ENCODE results near the gene TSPAN7. TPM values are rescaled to one million over a fixed set of nuclear protein-coding genes. Genes with fewer than 3 reads are reported as not detected.

TSPAN7 gene
- total and polyA plus RNA-seq, 2 donors (not counting 3 experiments of a cell fraction or from before 2014, with no cell fraction given), result 3.2 to 5.2 TPM

DNA sequence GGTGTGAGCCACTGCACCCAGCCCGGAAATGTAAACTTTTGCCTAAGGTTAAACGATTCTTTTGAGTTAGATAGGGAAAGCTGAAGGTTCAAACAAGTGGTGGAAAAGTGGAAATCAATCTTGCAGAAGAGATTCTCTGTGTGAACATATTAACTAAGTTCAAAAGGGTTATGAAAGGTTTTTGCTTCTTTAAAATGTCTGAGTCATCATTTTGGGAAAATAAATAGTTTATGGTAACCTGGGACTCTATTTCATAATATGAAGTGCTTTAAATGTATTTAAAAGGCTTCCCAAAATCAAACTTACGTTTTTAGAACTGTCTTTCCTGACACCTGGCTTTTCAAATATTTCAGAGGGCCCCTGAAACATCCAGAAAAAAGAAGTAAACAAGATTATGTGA is 166.3 kb downstream of the TSPAN7 start:
- H3K27me3 ChIP-seq (ENCODE audit: control insufficient read depth in 2 of 2, insufficient read depth in 2 of 2, low read length in 2 of 2), result no peaks in the 10 kb centered on the region
- no TSS peak for BruUV-seq (replicated peaks)

DNA sequence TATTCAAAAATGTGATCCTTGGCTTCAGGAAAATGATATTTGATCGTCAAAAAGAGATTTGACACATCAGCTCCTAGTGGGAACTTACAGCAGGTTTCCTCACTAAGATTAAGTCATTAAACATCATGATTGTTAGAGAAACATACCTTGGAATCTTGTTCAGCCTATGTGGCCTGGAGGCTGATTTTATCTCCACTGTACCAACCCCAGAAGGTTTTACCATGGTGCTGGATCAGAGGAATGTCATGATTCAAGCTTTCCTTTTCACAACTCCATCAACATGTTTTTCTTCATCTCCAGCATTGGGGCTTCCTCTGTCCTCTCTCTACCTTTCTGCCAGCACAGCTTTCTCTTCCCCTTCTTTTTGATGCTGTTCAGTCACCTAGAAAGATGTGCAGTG is 171.5 kb downstream of the TSPAN7 start:
- Histone ChIP-seq H3K9ac (replicated peaks; ENCODE audit: extremely low read depth, insufficient read depth, low read length) (no peak overlapping the region), H3K9me1 (replicated peaks; ENCODE audit: control insufficient read depth, extremely low read depth, insufficient read depth, low read length) (no peaks in the 10 kb centered on the region), H3K36me3 (ENCODE audit: control insufficient read depth in 2 of 2, extremely low read depth in 1 of 2, insufficient read depth in 2 of 2, low read length in 2 of 2) (no peaks in the 10 kb centered on the region), H3K79me2 (ENCODE audit: control insufficient read depth, insufficient read depth, low read length) (no peaks in the 10 kb centered on the region), H3K27ac (ENCODE audit: insufficient read depth, low read depth, low read length) (no peak overlapping the region), H2AFZ (ENCODE audit: low read depth, low read length) (no peak overlapping the region), H4K20me1 (replicated peaks; ENCODE audit: control insufficient read depth, extremely low read depth, insufficient read depth, low read length) (no peaks in the 10 kb centered on the region), H3K4me1 (ENCODE audit: control insufficient read depth, extremely low read depth, insufficient read depth, low read length) (no peaks in the 10 kb centered on the region), H3K27me3 (ENCODE audit: control insufficient read depth in 2 of 2, insufficient read depth in 2 of 2, low read length in 2 of 2) (peaks cover 0 to 3% of the 10 kb centered on the region in 2 experiments), H3K9me3 (replicated peaks; ENCODE audit: control insufficient read depth, insufficient read depth, low read length) (no peaks in the 10 kb centered on the region), H3K4me2 (ENCODE audit: insufficient read depth, low read length) (no peak overlapping the region), H3K4me3 (replicated peaks in 1 of 3; ENCODE audit: insufficient read depth in 1 of 3, low read depth in 1 of 3, low read length in 3 of 3) (no peak overlapping the region)
- BruUV-seq (replicated peaks), result no TSS peak
- DNase-seq (ENCODE audit: low read depth, low spot score), result no peak
- no peak for FAIRE-seq
- dilution Hi-C loops (cut with MboI; ENCODE audit: extremely low pct_ligation_motif_present, low sequenced_read_pairs) (no loop called here), intact Hi-C loops (cut with micrococcal nuclease) (no loop called here)
- TF ChIP-seq POLR2AphosphoS5 (IDR thresholded peaks at IDR 0.05; ENCODE audit: insufficient read depth, low read depth, low read length) (no peak), JUN (IDR thresholded peaks at IDR 0.05; ENCODE audit: borderline replicate concordance, insufficient read depth, insufficient read length, low read depth) (no peak), POLR2A (IDR thresholded peaks at IDR 0.05; ENCODE audit: low read depth, low read length) (no peak), EZH2 (IDR thresholded peaks at IDR 0.05; ENCODE audit: borderline replicate concordance, low read depth, low read length, severe bottlenecking) (no peak), MYC (IDR thresholded peaks at IDR 0.05; ENCODE audit: low read depth, low read length) (no peak), GATA2 (IDR thresholded peaks at IDR 0.05; ENCODE audit: insufficient read depth, insufficient read length, low read depth, low read length) (no peak), FOS (IDR thresholded peaks at IDR 0.05; ENCODE audit: borderline replicate concordance, insufficient read depth, low read length) (no peak)
- TF ChIP-seq, protein P1, sequence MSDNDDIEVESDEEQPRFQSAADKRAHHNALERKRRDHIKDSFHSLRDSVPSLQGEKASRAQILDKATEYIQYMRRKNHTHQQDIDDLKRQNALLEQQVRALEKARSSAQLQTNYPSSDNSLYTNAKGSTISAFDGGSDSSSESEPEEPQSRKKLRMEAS (IDR thresholded peaks at IDR 0.05; ENCODE audit: insufficient read depth, insufficient read length), result no peak
- TF ChIP-seq, protein P2, sequence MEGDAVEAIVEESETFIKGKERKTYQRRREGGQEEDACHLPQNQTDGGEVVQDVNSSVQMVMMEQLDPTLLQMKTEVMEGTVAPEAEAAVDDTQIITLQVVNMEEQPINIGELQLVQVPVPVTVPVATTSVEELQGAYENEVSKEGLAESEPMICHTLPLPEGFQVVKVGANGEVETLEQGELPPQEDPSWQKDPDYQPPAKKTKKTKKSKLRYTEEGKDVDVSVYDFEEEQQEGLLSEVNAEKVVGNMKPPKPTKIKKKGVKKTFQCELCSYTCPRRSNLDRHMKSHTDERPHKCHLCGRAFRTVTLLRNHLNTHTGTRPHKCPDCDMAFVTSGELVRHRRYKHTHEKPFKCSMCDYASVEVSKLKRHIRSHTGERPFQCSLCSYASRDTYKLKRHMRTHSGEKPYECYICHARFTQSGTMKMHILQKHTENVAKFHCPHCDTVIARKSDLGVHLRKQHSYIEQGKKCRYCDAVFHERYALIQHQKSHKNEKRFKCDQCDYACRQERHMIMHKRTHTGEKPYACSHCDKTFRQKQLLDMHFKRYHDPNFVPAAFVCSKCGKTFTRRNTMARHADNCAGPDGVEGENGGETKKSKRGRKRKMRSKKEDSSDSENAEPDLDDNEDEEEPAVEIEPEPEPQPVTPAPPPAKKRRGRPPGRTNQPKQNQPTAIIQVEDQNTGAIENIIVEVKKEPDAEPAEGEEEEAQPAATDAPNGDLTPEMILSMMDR (IDR thresholded peaks at IDR 0.05; ENCODE audit: extremely low read depth in 1 of 2, insufficient read depth in 1 of 2, low read depth in 1 of 2, low read length in 2 of 2), result no peak
- ChIA-PET POLR2A (no interaction called here), CTCF (no interaction called here)

More for the DNA sequence above, 166.3 kb downstream of the TSPAN7 start:
- Histone ChIP-seq H3K9me1 (replicated peaks; ENCODE audit: control insufficient read depth, extremely low read depth, insufficient read depth, low read length) (no peaks in the 10 kb centered on the region), H3K4me2 (ENCODE audit: insufficient read depth, low read length) (no peak overlapping the region), H3K9me3 (replicated peaks; ENCODE audit: control insufficient read depth, insufficient read depth, low read length) (no peaks in the 10 kb centered on the region), H4K20me1 (replicated peaks; ENCODE audit: control insufficient read depth, extremely low read depth, insufficient read depth, low read length) (no peaks in the 10 kb centered on the region), H2AFZ (ENCODE audit: low read depth, low read length) (no peak overlapping the region), H3K4me1 (ENCODE audit: control insufficient read depth, extremely low read depth, insufficient read depth, low read length) (no peaks in the 10 kb centered on the region), H3K27ac (ENCODE audit: insufficient read depth, low read depth, low read length) (no peak overlapping the region), H3K79me2 (ENCODE audit: control insufficient read depth, insufficient read depth, low read length) (no peaks in the 10 kb centered on the region), H3K9ac (replicated peaks; ENCODE audit: extremely low read depth, insufficient read depth, low read length) (no peak overlapping the region), H3K36me3 (ENCODE audit: control insufficient read depth in 2 of 2, extremely low read depth in 1 of 2, insufficient read depth in 2 of 2, low read length in 2 of 2) (no peaks in the 10 kb centered on the region), H3K4me3 (replicated peaks in 1 of 3; ENCODE audit: insufficient read depth in 1 of 3, low read depth in 1 of 3, low read length in 3 of 3) (no peak overlapping the region)
- intact Hi-C loops (cut with micrococcal nuclease) (no loop called here), dilution Hi-C loops (cut with MboI; ENCODE audit: extremely low pct_ligation_motif_present, low sequenced_read_pairs) (no loop called here)
- TF ChIP-seq POLR2A (IDR thresholded peaks at IDR 0.05; ENCODE audit: low read depth, low read length) (no peak), POLR2AphosphoS5 (IDR thresholded peaks at IDR 0.05; ENCODE audit: insufficient read depth, low read depth, low read length) (no peak), JUN (IDR thresholded peaks at IDR 0.05; ENCODE audit: borderline replicate concordance, insufficient read depth, insufficient read length, low read depth) (no peak)
- TF ChIP-seq, protein P1 (IDR thresholded peaks at IDR 0.05; ENCODE audit: insufficient read depth, insufficient read length), result no peak
- ChIA-PET POLR2A (no interaction called here), CTCF (no interaction called here)
- FAIRE-seq (no peak), DNase-seq (ENCODE audit: low read depth, low spot score) (no peak)
